Kidney (tissue), 14 donors: Measurements from ENCODE around the gene TGFB1I1. TPM values are rescaled to one million over a fixed set of nuclear protein-coding genes. Genes with fewer than 3 reads are reported as not detected.

Experiments
- DNase-seq, 5 donors: peaks; one replicate each; pipeline ENCODE4 v3.0.0-alpha.2; 2013 to 2020
- FAIRE-seq: peaks from 2 replicates; lab custom pipeline; 2012; peaks lifted over from hg19 to GRCh38; lab: Jason Lieb, UNC
- H3K27ac ChIP-seq, 2 donors: one replicate each; pipeline ENCODE4 v1.7.0; 2013; ENCODE audit warnings: low read depth in 2 of 2, low read length in 2 of 2, inconsistent platforms in 1 of 2
- H3K27me3 ChIP-seq: one replicate; pipeline ENCODE4 v1.7.1; 2013; ENCODE audit warnings: low read length, inconsistent platforms; ENCODE audit not compliant: control insufficient read depth, insufficient read depth
- H3K36me3 ChIP-seq, 3 donors: one replicate each; pipeline versions ENCODE4 v1.7.0 to v1.7.1; 2013; ENCODE audit warnings: low read length in 3 of 3, control low read depth in 1 of 3, inconsistent platforms in 1 of 3; ENCODE audit not compliant: insufficient read depth in 3 of 3, control insufficient read depth in 2 of 3
- H3K4me1 ChIP-seq, 3 donors: one replicate each; pipeline versions ENCODE4 v1.7.0 to v1.7.1; 2013; ENCODE audit warnings: low read length in 3 of 3, inconsistent platforms in 1 of 3, low read depth in 1 of 3; ENCODE audit not compliant: control insufficient read depth in 2 of 3, insufficient read depth in 2 of 3
- H3K4me3 ChIP-seq, 3 donors: one replicate each; pipeline versions ENCODE4 v1.7.0 to v1.8.1; 2013; ENCODE audit warnings: low read length in 3 of 3, control low read depth in 1 of 3, inconsistent platforms in 1 of 3
- H3K9ac ChIP-seq, 3 donors: one replicate each; pipeline versions ENCODE4 v1.7.0 to v1.7.1; 2013; ENCODE audit warnings: low read length in 3 of 3, control low read depth in 1 of 3, inconsistent platforms in 1 of 3
- H3K9me3 ChIP-seq, 3 donors: one replicate each; pipeline versions ENCODE4 v1.7.0 to v1.7.1; 2013; ENCODE audit warnings: low read length in 3 of 3, control low read depth in 1 of 3, inconsistent platforms in 1 of 3; ENCODE audit not compliant: control insufficient read depth in 2 of 3, insufficient read depth in 1 of 3
- CTCF ChIP-seq: IDR thresholded peaks from 3 replicates; pipeline ENCODE4 v1.5.1; 2012; ENCODE audit warnings: mild to moderate bottlenecking, moderate library complexity, borderline replicate concordance; ENCODE audit not compliant: insufficient read depth; ENCODE audit errors: extremely low read depth
- intact Hi-C: fragments of 100-400 bp; cut with DNase I; formaldehyde crosslinking; loops from one replicate; pipeline ENCODE4 v1.11.1; 2022
- polyA plus RNA-seq: library from polyadenylated mRNA; stranded (reverse); fragments of 350-450 nt; fragmentation: Illumina TruSeq; extraction: RNeasy Lipid Tissue Mini Kit (QIAGEN cat#74804); gene quantifications from one replicate; pipeline ENCODE4 v1.2.3, GENCODE V29; 2014; ENCODE audit warnings: low read depth, low replicate concordance; ENCODE audit not compliant: insufficient read depth
- total RNA-seq: library from RNA; stranded (reverse); fragmentation: NEBNext Ultra II Directional; extraction: Animal tissue kit (Norgen Biotek cat#: 25700); gene quantifications from one replicate; pipeline ENCODE4 v1.2.1, GENCODE V29; 2021
- donor health status: control.
- donor health status: control.
- donor health status: control.
- donor health status: control.
- donor health status: control.
- donor health status: DM: yes; HTN: yes; CAD: no.
- donor health status: Normal renal cell carcinoma (clear cell type).

Gene TGFB1I1
- total and polyA plus RNA-seq, 2 donors from 2014 or later, result 27.5 to 54.4 TPM

- peaks cover 3 to 37% (median 18%) of the 10 kb centered on the region in 3 donors for H3K4me1 ChIP-seq
- no peak for FAIRE-seq
- no peaks in the 10 kb centered on the region for H3K27me3 ChIP-seq
- no peak overlapping the region for H3K4me3 ChIP-seq
- DNase-seq, result peak in 2 of 5 donors; percentile 45 to 46
- peaks cover 0 to 3% (median 0%) of the 10 kb centered on the region in 3 donors for H3K36me3 ChIP-seq
- H3K9me3 ChIP-seq, result no peaks in the 10 kb centered on the region
- no peak for TF ChIP-seq CTCF
- H3K9ac ChIP-seq, result no peak overlapping the region
- H3K27ac ChIP-seq, result no peak overlapping the region
- intact Hi-C loops, result no loop called here
Observed at GRCh38 chr16:31456988-31457360, 15.0 kb upstream of the TGFB1I1 start.

- H3K9me3 ChIP-seq, result no peaks in the 10 kb centered on the region
- H3K4me3 ChIP-seq, result peak overlapping the region; percentile 57 to 97 (median 83)
- peaks cover 3 to 36% (median 16%) of the 10 kb centered on the region in 3 donors for H3K4me1 ChIP-seq
- peak overlapping the region; percentile 8 to 91 (median 69) for H3K9ac ChIP-seq
- peak; percentile 44 for TF ChIP-seq CTCF
- peaks cover 0 to 4% (median 0%) of the 10 kb centered on the region in 3 donors for H3K36me3 ChIP-seq
- H3K27ac ChIP-seq, result peak overlapping the region; percentile 100
- no peaks in the 10 kb centered on the region for H3K27me3 ChIP-seq
- DNase-seq (peak; percentile 58 to 83 (median 70)), FAIRE-seq (no peak)
- intact Hi-C loops, result no loop called here
Observed at GRCh38 chr16:31458073-31458843, 13.7 kb upstream of the TGFB1I1 start.

- Histone ChIP-seq H3K27ac (peak within 1 kb of the TSS; percentile 100), H3K36me3 (peaks cover 0 to 4% (median 0%) of the 10 kb centered on the region in 3 donors), H3K27me3 (no peaks in the 10 kb centered on the region), H3K9me3 (no peaks in the 10 kb centered on the region), H3K4me3 (peak within 1 kb of the TSS; percentile 68 to 97 (median 83)), H3K9ac (peak within 1 kb of the TSS; percentile 49 to 91 (median 83)), H3K4me1 (peaks cover 3 to 31% (median 13%) of the 10 kb centered on the region in 3 donors)
- DNase-seq (peak; percentile 98 to 99 (median 99)), FAIRE-seq (no peak)
- peak; percentile 53 for TF ChIP-seq CTCF
- intact Hi-C loops, result no loop called here
Observed at GRCh38 chr16:31458844-31459686, 12.9 kb upstream of the TGFB1I1 start, which contains the start of gene ARMC5. Gene ARMC5 (plus strand): TSS chr16:31459501. CDS start chr16:31459525, 24 bp downstream.
